Fibroblast of pulmonary artery (primary cell): ENCODE measurements around the gene OR5K2.

Experiments used
- DNase-seq: peaks from one replicate; pipeline ENCODE4 v3.0.0-alpha.2; 2010; ENCODE audit warnings: low read depth
- H3K4me3 ChIP-seq: replicated peaks from 2 replicates; pipeline ENCODE4 v1.5.1; 2011; ENCODE audit warnings: low read depth, mild to moderate bottlenecking, control low read depth, low read length, moderate library complexity
- CTCF ChIP-seq: IDR thresholded peaks from 2 replicates; pipeline ENCODE4 v1.5.1; 2011; ENCODE audit warnings: mild to moderate bottlenecking, control low read depth, low read length, inconsistent platforms; ENCODE audit errors: missing control alignments

OR5K2 gene

GRCh38 chr3:98504539-98504938 lies 7.1 kb downstream of the OR5K2 start:
- DNase-seq, result no peak
- TF ChIP-seq CTCF, result no peak
- no peak overlapping the region for H3K4me3 ChIP-seq

- no peak for TF ChIP-seq CTCF
- no peak for DNase-seq
Observed at GRCh38 chr3:98508582-98508981, 11.1 kb downstream of the OR5K2 start.

GRCh38 chr3:98512576-98512975 lies 15.1 kb downstream of the OR5K2 start:
- TF ChIP-seq CTCF, result no peak
- H3K4me3 ChIP-seq, result no peak overlapping the region
- DNase-seq, result no peak

More at GRCh38 chr3:98508582-98508981, 11.1 kb downstream of the OR5K2 start:
- no peak overlapping the region for H3K4me3 ChIP-seq

GRCh38 chr3:98513091-98513511 lies 15.6 kb downstream of the OR5K2 start:
- H3K4me3 ChIP-seq, result no peak overlapping the region
- peak; percentile 84 for DNase-seq
- no peak for TF ChIP-seq CTCF

- no peak for TF ChIP-seq CTCF
- no peak for DNase-seq
- H3K4me3 ChIP-seq, result no peak overlapping the region
Observed at GRCh38 chr3:98513736-98514135, 16.3 kb downstream of the OR5K2 start.

- DNase-seq, result no peak
- H3K4me3 ChIP-seq, result no peak overlapping the region
- no peak for TF ChIP-seq CTCF
Observed at GRCh38 chr3:98514948-98515347, 17.5 kb downstream of the OR5K2 start.

GRCh38 chr3:98518816-98519215 lies 21.3 kb downstream of the OR5K2 start:
- TF ChIP-seq CTCF, result no peak
- no peak overlapping the region for H3K4me3 ChIP-seq
- no peak for DNase-seq
